H1 (cell line): Measurements from ENCODE around the gene CDK15. TPM values are rescaled to one million over a fixed set of nuclear protein-coding genes. Genes with fewer than 3 reads are reported as not detected.
A peak's percentile ranks its signal among the peaks of the same experiment; 100 is the strongest.

Experiments used
- ASH2L ChIP-seq: fragments of 200-600, 300-600 bp; sonication (generic); IDR thresholded peaks from one replicate; pipeline ENCODE4 v1.7.1; 2017; ENCODE audit warnings: low read length
- CBX5 ChIP-seq: fragments of 300-800, 300-1000 bp; sonication (generic); IDR thresholded peaks from 2 replicates; pipeline ENCODE4 v1.7.1; 2016; ENCODE audit warnings: antibody characterized with exemption, low read length, low read depth
- CEBPB ChIP-seq: IDR thresholded peaks from 2 replicates; pipeline ENCODE4 v1.6.1; 2012; ENCODE audit warnings: low read depth, low read length
- CHD2 ChIP-seq: IDR thresholded peaks from 2 replicates; pipeline ENCODE4 v1.6.1; 2012; ENCODE audit warnings: low read length, improper control_type of control experiment
- CTBP2 ChIP-seq: IDR thresholded peaks from 2 replicates; pipeline ENCODE4 v1.7.0; 2011; ENCODE audit warnings: borderline replicate concordance, mild to moderate bottlenecking, moderate library complexity, mixed read lengths, low read length; ENCODE audit not compliant: insufficient read depth, insufficient read length
- EZH2 ChIP-seq: fragments of 200-600 bp; sonication (generic); IDR thresholded peaks from 2 replicates; pipeline ENCODE4 v1.7.1; 2012; ENCODE audit warnings: low read depth, mild to moderate bottlenecking, moderate library complexity, low read length, inconsistent platforms; ENCODE audit not compliant: severe bottlenecking
- GABPA ChIP-seq: IDR thresholded peaks from 2 replicates; pipeline ENCODE4 v1.6.1; 2011; ENCODE audit warnings: mild to moderate bottlenecking, low read length, moderate library complexity, borderline replicate concordance; ENCODE audit not compliant: insufficient read depth
- GTF2F1 ChIP-seq: IDR thresholded peaks from 2 replicates; pipeline ENCODE4 v1.6.1; 2012; ENCODE audit warnings: low read depth, low read length, improper control_type of control experiment, borderline replicate concordance
- HDAC2 ChIP-seq, 2 experiments: fragments of 300-600 bp in 1 of 2; sonication (generic) in 1 of 2; IDR thresholded peaks; 2 replicates each; pipeline ENCODE4 v1.6.1; 2011 to 2012; ENCODE audit warnings: low read depth in 2 of 2, low read length in 2 of 2, mild to moderate bottlenecking in 2 of 2, moderate library complexity in 2 of 2, borderline replicate concordance in 1 of 2, inconsistent platforms in 1 of 2
- HDAC6 ChIP-seq: IDR thresholded peaks from one replicate; pipeline ENCODE4 v1.7.1; 2012; ENCODE audit warnings: low read depth, mild to moderate bottlenecking, inconsistent platforms, low read length, moderate library complexity
- JUND ChIP-seq: IDR thresholded peaks from 2 replicates; pipeline ENCODE4 v1.6.1; 2011; ENCODE audit warnings: mild to moderate bottlenecking, improper control_type of control experiment, low read length
- KDM5A ChIP-seq: fragments of 200-600 bp; IDR thresholded peaks from 2 replicates; pipeline ENCODE4 v1.7.1; 2012; ENCODE audit warnings: mild to moderate bottlenecking, low read length, inconsistent platforms, mixed read lengths
- MAFK ChIP-seq: IDR thresholded peaks from 2 replicates; pipeline ENCODE4 v1.6.1; 2012; ENCODE audit warnings: low read depth, mild to moderate bottlenecking, improper control_type of control experiment, low read length
- NANOG ChIP-seq: IDR thresholded peaks from 2 replicates; pipeline ENCODE4 v1.6.1; 2011; ENCODE audit warnings: low read length, low read depth, mild to moderate bottlenecking, inconsistent platforms; ENCODE audit not compliant: insufficient read depth, poor library complexity, severe bottlenecking
- PHF8 ChIP-seq: fragments of 200-600 bp; sonication (generic); conservative IDR thresholded peaks from 2 replicates; pipeline ENCODE4 v1.7.1; 2012; ENCODE audit warnings: low read depth, mild to moderate bottlenecking, inconsistent platforms, low read length, moderate library complexity
- POLR2AphosphoS5 ChIP-seq: IDR thresholded peaks from 2 replicates; pipeline ENCODE4 v1.6.1; 2011; ENCODE audit warnings: low read depth, low read length
- SAP30 ChIP-seq: fragments of 300-600 bp; sonication (generic); IDR thresholded peaks from 2 replicates; pipeline ENCODE4 v1.7.1; 2012; ENCODE audit warnings: low read length, moderate library complexity, mild to moderate bottlenecking, inconsistent platforms; ENCODE audit not compliant: insufficient read depth, insufficient replicate concordance
- SIRT6 ChIP-seq: IDR thresholded peaks from one replicate; pipeline ENCODE4 v1.7.1; 2012; ENCODE audit warnings: low read length, inconsistent platforms
- SP4 ChIP-seq: IDR thresholded peaks from 2 replicates; pipeline ENCODE4 v1.6.1; 2012; ENCODE audit warnings: low read length, inconsistent platforms
- TAF1 ChIP-seq: IDR thresholded peaks from 2 replicates; pipeline ENCODE4 v1.6.1; 2011; ENCODE audit warnings: mild to moderate bottlenecking, low read depth, low read length
- TEAD4 ChIP-seq: IDR thresholded peaks from 2 replicates; pipeline ENCODE4 v1.6.1; 2012; ENCODE audit warnings: low read depth, low read length, inconsistent platforms, mixed read lengths
- polyA plus RNA-seq, 7 experiments: library from polyadenylated mRNA; depleted of rRNA in 3 of 7; stranded (reverse) in 5 of 7; unstranded in 2 of 7; fragments of >200 nt in 5 of 7; fragments of 200-250 nt in 2 of 7; gene quantifications; 1 replicate in 5 of 7; 2 replicates in 1 of 7; 4 replicates in 1 of 7; pipeline versions ENCODE4 v1.2.1 to v1.2.3, GENCODE V29; 2011 to 2013; ENCODE audit warnings: missing spikeins in 2 of 7, mixed read lengths in 2 of 7
- total RNA-seq: library from RNA; stranded (reverse); fragmentation: NEBNext Ultra II Directional; extraction: Animal tissue kit (Norgen Biotek cat#: 25700); gene quantifications from 2 replicates; pipeline ENCODE4 v1.2.1, GENCODE V29; 2021
- TF ChIP-seq, protein P1 (sequence below): IDR thresholded peaks from 2 replicates; pipeline ENCODE4 v1.6.1; 2011; ENCODE audit warnings: low read length, improper control_type of control experiment
- TF ChIP-seq, protein P2 (sequence below): IDR thresholded peaks from 2 replicates; pipeline ENCODE4 v1.6.1; 2012; ENCODE audit warnings: inconsistent platforms

Gene CDK15
- total and polyA plus RNA-seq, 2 of the 8 experiments (the other 6 are each of a cell fraction or from before 2014, with no cell fraction given): 0.03 TPM; not detected in 1

DNA sequence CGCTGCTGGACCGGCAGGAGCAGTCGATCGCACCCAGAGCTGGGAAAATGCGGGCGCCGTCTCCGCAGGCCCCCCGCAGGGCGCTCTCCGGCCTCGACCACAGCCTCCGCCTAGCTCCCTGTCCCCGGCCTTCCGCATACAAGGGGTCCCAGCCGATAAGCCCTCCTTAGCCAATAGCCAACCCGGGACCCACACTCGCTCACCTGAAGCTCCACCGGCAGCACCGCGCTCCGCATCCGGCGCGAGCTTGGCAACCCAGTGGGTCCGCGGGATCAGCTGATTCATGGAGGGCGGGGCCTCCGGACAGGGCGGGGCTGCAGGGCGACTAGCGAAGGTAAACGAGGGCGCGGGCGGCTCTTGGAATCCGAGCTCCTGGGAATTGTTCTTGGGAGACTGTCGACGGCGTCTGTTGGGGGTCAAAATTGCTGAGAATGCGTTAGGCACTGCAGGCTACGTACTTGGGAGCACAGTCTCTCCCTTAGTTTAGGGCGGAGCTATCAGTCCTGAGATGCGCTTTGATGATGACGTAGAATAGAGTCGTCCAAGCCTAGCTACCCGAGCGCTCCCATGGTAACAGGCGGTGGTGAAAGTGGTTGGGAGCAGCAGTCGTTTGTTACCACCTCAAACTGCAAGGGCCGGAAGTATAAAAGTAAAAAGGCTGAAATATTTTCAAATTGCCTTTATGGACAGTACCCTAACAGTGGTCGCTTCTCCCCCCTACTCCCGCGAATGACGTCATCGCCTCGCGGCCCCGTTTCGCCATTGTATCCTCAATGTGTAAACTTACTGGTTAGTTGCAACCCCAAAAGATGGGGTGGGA lies 25.5 kb upstream of the CDK15 start, which contains the start of gene ALS2 (continued):
- TF ChIP-seq TEAD4 (peak; percentile 53; the same call in 1 of the 2 replicates), HDAC2 (IDR thresholded peaks at IDR 0.05; ENCODE audit: borderline replicate concordance in 1 of 2, low read depth in 2 of 2, low read length in 2 of 2) (no peak), ASH2L (peak; percentile 90), CEBPB (no peak), CTBP2 (no peak), KDM5A (no peak; the same call in 1 of the 2 replicates), SAP30 (peak; percentile 97), SIRT6 (no peak), POLR2AphosphoS5 (peak; percentile 80; the same call in 1 of the 2 replicates), CHD2 (no peak), JUND (peak; percentile 98), CBX5 (no peak), GABPA (no peak), TAF1 (peak; percentile 86), GTF2F1 (no peak), MAFK (peak; percentile 15; the same call in 1 of the 2 replicates), HDAC6 (no peak), EZH2 (no peak), SP4 (no peak), PHF8 (peak; percentile 60; the same call in 1 of the 2 replicates), NANOG (peak; percentile 4)
- TF ChIP-seq, protein P1, sequence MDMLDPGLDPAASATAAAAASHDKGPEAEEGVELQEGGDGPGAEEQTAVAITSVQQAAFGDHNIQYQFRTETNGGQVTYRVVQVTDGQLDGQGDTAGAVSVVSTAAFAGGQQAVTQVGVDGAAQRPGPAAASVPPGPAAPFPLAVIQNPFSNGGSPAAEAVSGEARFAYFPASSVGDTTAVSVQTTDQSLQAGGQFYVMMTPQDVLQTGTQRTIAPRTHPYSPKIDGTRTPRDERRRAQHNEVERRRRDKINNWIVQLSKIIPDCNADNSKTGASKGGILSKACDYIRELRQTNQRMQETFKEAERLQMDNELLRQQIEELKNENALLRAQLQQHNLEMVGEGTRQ: peak; percentile 54; the same call in 1 of the 2 replicates
- TF ChIP-seq, protein P2, sequence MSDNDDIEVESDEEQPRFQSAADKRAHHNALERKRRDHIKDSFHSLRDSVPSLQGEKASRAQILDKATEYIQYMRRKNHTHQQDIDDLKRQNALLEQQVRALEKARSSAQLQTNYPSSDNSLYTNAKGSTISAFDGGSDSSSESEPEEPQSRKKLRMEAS: peak; percentile 34; the same call in 1 of the 2 replicates
